H7 (cell line): Measurements from ENCODE around the gene CFAP99. TPM values are rescaled to one million over a fixed set of nuclear protein-coding genes. Genes with fewer than 3 reads are reported as not detected.

Experiments used
- DNase-seq: peaks from one replicate; pipeline ENCODE4 v3.0.0; 2012
- H3K27me3 ChIP-seq: 2 replicates; pipeline ENCODE4 v1.6.0; 2011; ENCODE audit warnings: mild to moderate bottlenecking, low read length; ENCODE audit not compliant: control insufficient read depth, insufficient read depth
- H3K36me3 ChIP-seq: replicated peaks from 2 replicates; pipeline ENCODE4 v1.5.1; 2011; ENCODE audit warnings: low read length; ENCODE audit not compliant: control insufficient read depth, insufficient read depth
- H3K4me3 ChIP-seq: 2 replicates; pipeline ENCODE4 v1.5.1; 2011; ENCODE audit warnings: low read depth, mild to moderate bottlenecking, control low read depth, low read length, moderate library complexity; ENCODE audit not compliant: insufficient read depth
- total RNA-seq: library from RNA; depleted of rRNA; stranded (reverse); fragments of >200 nt; shearing (Covaris generic); gene quantifications from 2 replicates; pipeline ENCODE4 v1.2.3, GENCODE V29; 2014

The CFAP99 gene
- total RNA-seq, 1 experiment from 2014 or later, result not detected

DNA sequence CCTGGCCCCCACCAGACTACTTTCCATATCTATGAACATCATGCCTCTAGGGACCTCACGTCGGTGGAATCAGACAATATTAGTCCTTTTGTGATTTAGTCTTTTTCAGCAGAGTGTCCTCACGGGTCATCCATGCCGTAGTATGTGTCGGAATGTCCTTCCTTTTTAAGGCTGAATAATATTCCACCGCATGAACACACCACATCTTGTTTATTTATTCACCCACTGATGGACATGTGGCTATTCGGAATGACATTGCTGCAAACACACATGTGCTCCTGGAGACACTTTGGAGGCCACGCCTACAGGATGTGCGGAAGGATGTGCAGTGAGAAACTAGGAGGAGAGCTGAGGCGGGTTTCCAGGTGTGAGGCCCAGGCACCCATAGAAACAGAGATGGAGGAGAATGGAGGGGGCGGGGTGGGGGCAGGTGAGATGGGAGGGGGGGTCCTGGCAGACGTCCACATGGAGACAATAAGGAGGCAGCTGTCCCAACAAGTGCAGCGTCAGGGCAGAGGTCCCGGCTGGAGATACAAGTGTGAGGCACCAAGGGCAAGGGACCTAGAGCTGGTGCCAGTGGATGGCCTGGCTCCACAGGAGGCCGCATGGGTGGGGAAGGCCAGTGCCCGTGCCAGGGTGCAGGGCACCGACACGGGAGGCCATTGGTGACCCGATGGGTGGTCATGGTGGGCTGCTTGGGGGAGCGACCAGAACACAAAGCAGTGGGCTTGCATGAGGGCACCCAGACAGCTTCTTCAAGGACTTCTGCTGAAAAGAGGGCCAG is 21.0 kb upstream of the CFAP99 start:
- no peak for DNase-seq
- Histone ChIP-seq H3K36me3 (no peaks in the 10 kb centered on the region), H3K4me3 (no peak overlapping the region), H3K27me3 (no peaks in the 10 kb centered on the region; the same call in 1 of the 2 replicates)

DNA sequence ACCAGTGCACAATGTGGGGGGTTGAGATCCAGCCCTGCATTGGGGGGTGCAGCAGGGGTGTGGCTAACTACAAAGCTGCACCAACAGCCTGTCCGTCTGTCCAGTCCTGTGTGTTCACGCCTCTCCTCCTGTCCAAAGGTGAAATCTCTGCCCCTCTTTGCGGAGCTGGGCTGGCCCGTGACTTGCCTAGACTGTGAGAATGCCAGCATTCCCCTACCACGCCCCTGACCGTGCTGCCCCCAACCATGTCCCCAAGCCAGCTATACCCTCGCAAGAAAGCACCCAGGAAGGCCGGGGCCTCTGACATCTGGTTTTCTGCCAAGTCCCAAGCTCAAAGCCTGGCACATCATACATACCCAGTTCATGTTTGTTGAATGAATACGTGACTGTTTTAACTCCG is 19.5 kb upstream of the CFAP99 start:
- Histone ChIP-seq H3K27me3 (no peaks in the 10 kb centered on the region; the same call in 1 of the 2 replicates), H3K4me3 (no peak overlapping the region), H3K36me3 (no peaks in the 10 kb centered on the region)
- DNase-seq, result no peak

DNA sequence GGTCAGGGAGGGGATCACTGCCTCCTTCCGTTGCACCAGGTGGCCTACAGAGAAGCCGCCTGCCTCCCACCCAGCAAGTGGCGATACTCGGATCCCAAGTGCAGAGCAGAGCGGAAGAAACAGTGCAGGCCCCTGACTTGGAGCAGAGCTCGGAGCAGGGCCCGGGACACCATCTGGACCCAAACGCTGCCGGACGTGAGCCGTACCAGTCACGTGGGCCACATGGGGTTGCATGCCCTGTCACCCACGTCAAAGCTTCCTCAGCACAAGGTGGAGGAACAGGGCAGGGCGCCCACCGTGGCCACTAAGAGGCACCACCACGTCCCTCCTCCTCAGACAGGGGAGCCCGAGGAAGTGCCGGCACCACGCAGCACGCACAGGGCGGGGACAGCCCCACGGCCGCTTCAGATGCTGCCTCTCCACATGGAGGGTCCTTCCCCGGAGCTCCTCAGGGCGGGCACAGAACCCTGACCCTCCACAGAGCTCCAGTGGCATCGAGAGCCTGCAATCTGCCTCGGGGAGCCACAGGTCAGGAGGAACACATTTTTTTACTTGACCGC is 19.0 kb upstream of the CFAP99 start:
- DNase-seq, result no peak
- Histone ChIP-seq H3K36me3 (no peaks in the 10 kb centered on the region), H3K4me3 (no peak overlapping the region), H3K27me3 (no peaks in the 10 kb centered on the region; the same call in 1 of the 2 replicates)

DNA sequence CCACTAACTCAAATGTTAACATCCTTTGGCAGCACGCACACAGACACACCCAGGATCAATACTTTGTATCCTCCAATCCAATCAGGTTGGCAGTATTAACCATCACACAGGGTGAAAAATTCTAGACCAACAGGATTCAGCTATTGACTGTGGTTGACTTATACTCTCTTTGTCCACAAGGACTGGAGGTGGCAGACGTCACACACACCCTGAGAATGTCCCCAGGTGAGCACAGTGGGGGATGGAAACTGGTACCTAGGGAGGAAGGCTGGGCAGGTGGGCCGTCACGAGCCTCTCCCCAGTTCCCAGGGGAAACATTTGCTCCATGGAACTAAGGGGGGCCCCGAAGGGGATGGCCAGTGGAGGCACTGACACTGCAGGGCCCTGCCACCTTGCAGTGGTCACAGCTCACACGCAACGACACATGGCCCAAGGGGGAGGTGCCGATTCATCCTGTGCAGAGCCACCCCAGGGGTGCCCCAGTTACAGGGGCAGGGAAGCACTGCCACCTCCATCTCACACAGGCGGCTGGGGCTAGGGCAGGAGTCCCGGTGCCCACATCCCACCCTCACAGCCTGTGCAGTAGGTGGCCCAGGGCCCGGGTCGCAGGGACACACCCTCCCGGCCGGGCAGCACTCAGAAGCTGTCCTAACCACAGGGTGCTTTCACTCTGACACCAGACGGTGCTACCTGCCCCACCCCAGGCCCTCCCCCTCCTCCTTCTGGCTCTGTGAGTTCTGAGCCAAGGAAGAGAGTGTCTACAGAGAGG is 17.7 kb upstream of the CFAP99 start:
- H3K4me3 ChIP-seq, result no peak overlapping the region
- peak; percentile 72 for DNase-seq
- no peaks in the 10 kb centered on the region; the same call in 1 of the 2 replicates for H3K27me3 ChIP-seq
- H3K36me3 ChIP-seq, result no peaks in the 10 kb centered on the region

DNA sequence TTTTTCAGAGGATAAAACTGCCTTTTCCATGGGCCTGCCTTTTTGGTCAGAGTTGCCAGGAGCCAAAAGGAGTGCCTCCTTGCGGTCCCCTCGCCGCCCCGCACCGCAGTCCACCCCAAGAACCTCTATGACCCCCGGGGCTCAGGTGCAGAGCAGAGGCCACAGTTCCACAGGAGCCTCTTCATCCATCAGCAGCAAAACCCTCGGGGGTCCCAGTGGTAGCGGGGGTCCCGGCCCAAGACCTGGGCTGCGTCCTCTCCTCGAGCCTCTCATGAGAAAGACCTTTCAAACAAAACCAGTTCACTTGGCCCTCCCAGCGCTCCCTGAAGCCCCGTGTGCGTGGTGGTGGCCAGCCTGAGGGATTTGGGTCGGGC is 17.2 kb upstream of the CFAP99 start:
- peak overlapping the region; percentile 15 for H3K4me3 ChIP-seq

DNA sequence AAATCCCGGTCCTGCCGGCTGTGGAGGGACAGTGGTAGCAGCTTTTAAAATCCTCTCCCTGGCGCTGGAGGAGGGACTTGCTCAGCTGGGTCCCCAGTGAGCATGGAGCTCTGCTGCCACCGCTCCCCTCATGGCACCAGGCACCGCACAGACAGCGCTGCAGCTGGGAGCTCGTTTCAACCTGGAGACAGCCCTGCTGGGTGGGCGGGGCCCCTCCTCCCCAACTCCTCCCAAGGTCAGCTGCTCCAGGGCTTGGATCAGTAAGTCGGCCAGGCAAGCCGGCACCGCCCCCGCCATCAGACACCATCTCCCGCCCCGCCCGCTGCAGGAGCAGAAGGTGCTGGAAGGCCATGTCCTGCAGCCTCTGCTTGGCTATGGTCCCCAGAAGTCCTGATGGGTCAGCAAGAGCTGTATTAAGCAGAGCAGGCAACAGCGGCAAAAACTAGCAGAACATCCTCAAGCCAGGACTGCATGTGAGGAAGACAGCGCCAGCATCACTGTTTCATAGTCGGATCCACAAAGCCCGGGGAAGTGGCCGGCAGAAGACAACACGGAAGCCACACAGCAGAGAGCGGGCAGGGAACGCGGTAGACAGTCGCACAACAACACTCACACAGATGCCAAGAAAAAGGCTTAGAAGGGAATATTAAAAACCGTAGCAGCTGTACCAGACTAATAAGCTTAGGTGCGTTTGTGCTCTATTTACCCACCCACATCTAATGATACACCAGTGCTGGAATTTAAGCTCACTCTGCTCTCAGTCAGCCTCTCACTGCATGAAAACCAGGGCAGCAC is 16.5 kb upstream of the CFAP99 start:
- no peaks in the 10 kb centered on the region for H3K36me3 ChIP-seq
- H3K4me3 ChIP-seq, result peak overlapping the region; percentile 15
- DNase-seq, result peak; percentile 95
- no peaks in the 10 kb centered on the region; the same call in 1 of the 2 replicates for H3K27me3 ChIP-seq

More for the DNA sequence above, 17.2 kb upstream of the CFAP99 start:
- Histone ChIP-seq H3K27me3 (no peaks in the 10 kb centered on the region; the same call in 1 of the 2 replicates), H3K36me3 (no peaks in the 10 kb centered on the region)
- DNase-seq, result no peak

DNA sequence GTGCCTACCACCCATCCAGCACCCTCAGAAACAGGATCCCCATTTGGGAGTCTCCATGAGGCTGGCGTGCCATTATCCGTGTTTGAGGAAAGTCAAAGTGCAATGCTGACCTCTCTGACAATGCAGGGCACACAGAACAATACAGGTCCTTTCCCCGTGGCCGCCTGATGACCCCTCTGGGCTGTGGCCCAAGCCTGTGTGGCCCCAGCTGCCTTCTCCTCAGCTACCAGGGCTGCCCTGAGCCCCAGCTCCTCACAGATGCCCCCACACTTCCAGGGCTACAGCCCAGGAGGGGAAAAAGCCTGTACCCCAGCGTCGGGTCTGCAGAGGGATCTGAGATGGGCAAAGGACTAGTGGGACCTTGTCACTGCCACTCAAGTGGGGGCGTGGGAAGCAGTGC is 15.8 kb upstream of the CFAP99 start:
- Histone ChIP-seq H3K36me3 (no peaks in the 10 kb centered on the region), H3K27me3 (no peaks in the 10 kb centered on the region; the same call in 1 of the 2 replicates), H3K4me3 (no peak overlapping the region)
- no peak for DNase-seq

DNA sequence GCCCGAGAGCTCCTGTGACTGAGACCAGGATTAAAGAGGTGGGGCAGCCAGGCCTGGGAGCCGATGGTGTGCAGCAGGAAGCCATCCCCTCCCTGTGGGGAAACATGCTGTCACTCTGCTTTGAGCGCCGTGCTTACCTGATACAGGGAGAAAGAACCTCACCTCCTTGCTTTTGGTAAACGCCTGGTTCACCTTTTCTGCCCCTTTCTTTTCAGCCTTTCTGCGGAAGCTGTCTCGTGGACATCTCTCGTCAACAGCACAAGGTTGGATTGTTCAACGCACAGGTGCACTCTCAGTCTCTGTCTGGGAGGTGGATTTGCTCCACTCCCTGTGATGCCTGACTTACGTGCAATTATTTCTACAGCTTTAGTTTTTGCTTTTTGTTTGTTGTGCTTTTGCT is 12.3 kb upstream of the CFAP99 start:
- H3K4me3 ChIP-seq, result no peak overlapping the region
- no peaks in the 10 kb centered on the region for H3K36me3 ChIP-seq
- DNase-seq, result no peak
- no peaks in the 10 kb centered on the region; the same call in 1 of the 2 replicates for H3K27me3 ChIP-seq

DNA sequence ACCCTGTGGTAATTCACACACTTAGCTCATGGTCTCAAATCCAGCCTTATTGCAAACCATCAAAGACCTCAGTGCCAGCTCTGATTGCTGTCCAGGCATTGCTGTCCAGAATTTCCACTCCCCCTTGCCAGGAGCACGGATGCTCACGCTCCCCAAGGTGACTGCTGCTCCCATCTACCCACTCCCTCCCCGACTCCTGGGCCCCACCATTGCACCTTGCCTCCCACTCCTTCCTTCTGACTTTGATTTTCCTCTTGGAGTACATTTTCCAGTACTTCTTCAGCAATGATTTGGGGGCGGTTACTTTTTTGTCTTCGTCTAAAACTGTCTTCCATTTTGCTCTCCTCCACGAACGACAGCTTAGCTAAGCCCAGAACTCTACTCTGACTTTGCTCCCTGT is 11.8 kb upstream of the CFAP99 start:
- no peak for DNase-seq
- Histone ChIP-seq H3K27me3 (no peaks in the 10 kb centered on the region; the same call in 1 of the 2 replicates), H3K4me3 (no peak overlapping the region), H3K36me3 (no peaks in the 10 kb centered on the region)

DNA sequence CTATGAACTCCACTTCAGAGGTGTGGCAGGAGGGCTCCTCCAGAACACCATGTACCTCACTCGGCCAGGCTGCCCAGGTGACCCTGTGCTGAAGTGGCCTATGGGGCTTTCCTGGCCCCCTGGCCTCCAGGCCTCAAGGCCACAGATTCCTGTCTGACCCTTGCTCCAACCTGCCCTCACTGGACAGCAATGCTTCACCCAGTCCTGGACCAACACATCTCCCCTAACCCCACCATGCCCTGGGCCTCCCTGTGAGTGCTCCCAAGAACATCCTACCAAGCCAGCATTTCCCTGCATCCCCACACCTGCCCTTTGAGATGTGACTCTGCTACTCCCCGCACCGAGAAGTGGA is 10.8 kb upstream of the CFAP99 start:
- DNase-seq, result no peak
- no peaks in the 10 kb centered on the region for H3K36me3 ChIP-seq
- H3K4me3 ChIP-seq, result no peak overlapping the region
- no peaks in the 10 kb centered on the region for H3K27me3 ChIP-seq

DNA sequence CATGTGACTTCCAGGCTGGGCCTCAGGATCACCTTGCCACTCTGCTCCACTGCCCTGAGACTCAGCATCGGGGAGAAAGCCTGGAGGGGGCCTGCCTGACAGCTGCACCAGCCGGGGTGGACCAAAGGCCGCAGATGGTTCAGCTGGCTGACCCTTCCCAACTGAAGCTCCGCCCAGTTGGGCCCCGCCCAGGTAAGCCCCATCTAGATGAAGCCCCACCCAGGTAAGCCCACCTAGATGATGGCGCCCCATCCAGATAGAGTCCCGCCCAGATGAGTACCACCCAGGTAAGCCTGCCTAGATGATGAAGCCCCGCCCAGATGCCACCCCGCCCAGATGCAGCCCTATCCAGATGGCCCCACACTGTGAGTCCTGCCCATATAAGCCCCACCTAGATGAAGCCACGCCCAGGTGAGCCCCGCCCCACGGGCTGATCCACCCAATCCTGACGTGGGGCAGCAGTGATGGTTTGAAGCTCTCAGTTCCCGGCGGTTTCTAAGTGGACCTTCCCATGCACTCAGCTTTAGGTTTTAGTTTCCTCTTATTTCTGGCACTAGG is 10.3 kb upstream of the CFAP99 start:
- Histone ChIP-seq H3K36me3 (no peaks in the 10 kb centered on the region), H3K4me3 (no peak overlapping the region), H3K27me3 (no peaks in the 10 kb centered on the region)
- peak; percentile 86 for DNase-seq

DNA sequence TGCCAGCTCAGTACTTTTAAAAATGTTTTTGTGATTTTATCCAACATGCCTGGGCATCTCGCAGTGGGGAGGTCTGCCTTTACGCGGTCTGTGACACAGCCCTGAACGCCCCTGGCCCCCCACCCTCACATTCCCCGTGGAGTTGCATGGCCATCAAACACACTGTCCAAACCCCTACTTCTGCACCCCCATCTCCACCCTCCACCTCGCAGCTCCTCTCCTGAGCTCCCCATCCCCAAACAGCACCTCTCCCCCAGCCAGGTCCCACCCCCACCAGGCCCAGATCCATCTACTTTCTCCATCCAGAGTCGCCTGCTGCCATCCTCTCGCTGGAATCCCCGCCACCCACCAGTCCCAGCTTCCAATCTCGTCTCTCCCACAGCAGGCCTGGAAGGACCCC is 9.8 kb upstream of the CFAP99 start:
- H3K36me3 ChIP-seq, result no peaks in the 10 kb centered on the region
- H3K4me3 ChIP-seq, result no peak overlapping the region

DNA sequence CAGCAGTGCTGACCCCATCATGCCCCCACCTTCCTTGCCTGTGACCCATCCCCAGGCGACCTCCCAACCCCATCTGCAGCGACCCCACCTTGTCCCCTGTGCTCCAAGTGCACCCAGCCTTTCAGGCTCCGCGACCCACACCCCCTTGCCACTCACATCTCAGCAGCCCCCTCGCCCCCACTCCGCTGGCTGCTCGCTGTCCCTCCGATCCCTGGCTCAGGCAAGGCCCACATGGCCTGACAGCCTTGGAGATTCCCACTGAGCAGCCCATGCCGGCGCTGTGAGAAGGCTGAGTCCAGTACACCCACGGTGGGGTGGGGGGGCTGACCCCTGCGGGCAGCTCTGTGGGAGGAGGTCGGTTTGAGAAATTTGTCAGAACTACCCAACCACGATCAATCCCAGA is 9.4 kb upstream of the CFAP99 start:
- H3K4me3 ChIP-seq, result no peak overlapping the region
- no peaks in the 10 kb centered on the region for H3K36me3 ChIP-seq
- DNase-seq, result no peak
- no peaks in the 10 kb centered on the region for H3K27me3 ChIP-seq

More for the DNA sequence above, 9.8 kb upstream of the CFAP99 start:
- DNase-seq, result no peak
- H3K27me3 ChIP-seq, result no peaks in the 10 kb centered on the region
